Spleen (tissue), 11 donors: ENCODE data around the gene IPO4. TPM values are rescaled to one million over a fixed set of nuclear protein-coding genes. Genes with fewer than 3 reads are reported as not detected.

ENCODE experiments used
- DNase-seq: peaks from one replicate; pipeline ENCODE4 v3.0.0-alpha.2; 2020
- H3K27ac ChIP-seq, 8 donors: fragments of 200-600 bp; sonication (generic) in 7 of 8; 1 replicate in 4 of 8; 2 replicates in 4 of 8; pipeline versions ENCODE4 v1.5.0 to v1.8.0; 2016 to 2021; ENCODE audit warnings: inconsistent platforms in 4 of 8, mild to moderate bottlenecking in 4 of 8, moderate library complexity in 1 of 8
- H3K27me3 ChIP-seq, 7 donors: fragments of 200-600 bp; sonication (generic) in 6 of 7; replicated peaks in 1 of 7; 1 replicate in 4 of 7; 2 replicates in 3 of 7; pipeline versions ENCODE4 v1.5.0 to v1.8.0; 2016 to 2021; ENCODE audit warnings: inconsistent platforms in 3 of 7, mild to moderate bottlenecking in 1 of 7
- H3K36me3 ChIP-seq, 6 donors: fragments of 200-600 bp; sonication (generic) in 5 of 6; 1 replicate in 4 of 6; 2 replicates in 2 of 6; pipeline versions ENCODE4 v1.5.0 to v1.8.0; 2016 to 2021; ENCODE audit warnings: inconsistent platforms in 2 of 6
- H3K4me1 ChIP-seq, 6 donors: fragments of 200-600 bp; sonication (generic) in 5 of 6; 1 replicate in 3 of 6; 2 replicates in 3 of 6; pipeline versions ENCODE4 v1.5.0 to v1.8.0; 2016 to 2021; ENCODE audit warnings: inconsistent platforms in 3 of 6
- H3K4me3 ChIP-seq, 8 donors: fragments of 200-600 bp; sonication (generic) in 7 of 8; 1 replicate in 4 of 8; 2 replicates in 4 of 8; pipeline versions ENCODE4 v1.5.0 to v1.8.0; 2016 to 2021; ENCODE audit warnings: inconsistent platforms in 4 of 8, mild to moderate bottlenecking in 4 of 8, moderate library complexity in 2 of 8
- H3K9me3 ChIP-seq, 8 donors: fragments of 200-600 bp; sonication (generic) in 7 of 8; 1 replicate in 4 of 8; 2 replicates in 4 of 8; pipeline versions ENCODE4 v1.5.0 to v1.8.0; 2016 to 2021; ENCODE audit warnings: inconsistent platforms in 4 of 8
- CTCF ChIP-seq, 11 experiments: fragments of 200-600 bp in 7 of 11; fragments of 450-650 bp in 4 of 11; sonication (generic) in 4 of 11; IDR thresholded peaks in 8 of 11; conservative IDR thresholded peaks in 3 of 11; 1 replicate in 7 of 11; 2 replicates in 4 of 11; pipeline versions ENCODE4 v1.4.0 to v1.8.0; 2016 to 2021; ENCODE audit warnings: antibody characterized with exemption in 11 of 11, inconsistent platforms in 4 of 11, mild to moderate bottlenecking in 1 of 11
- POLR2A ChIP-seq, 3 donors: fragments of 450-650 bp; IDR thresholded peaks; one replicate each; pipeline ENCODE4 v1.5.1; 2017; ENCODE audit warnings: antibody characterized with exemption in 3 of 3, mild to moderate bottlenecking in 1 of 3
- POLR2AphosphoS5 ChIP-seq, 3 donors: sonication (generic); formaldehyde crosslinking; IDR thresholded peaks; one replicate each; pipeline ENCODE4 v1.5.1; 2017; ENCODE audit warnings: antibody characterized with exemption in 3 of 3
- WGBS, 5 donors: extraction: QIAGEN DNeasy Blood & Tissue Kit in 3 of 5; methylation state at CpG; one replicate each; pipeline versions ENCODE4 v1.1.5 to v1.1.7; 2013 to 2018; 5-methylcytosine and 5-hydroxymethylcytosine counted together
- intact Hi-C: fragments of 100-400 bp; cut with DNase I; formaldehyde crosslinking; loops from one replicate; pipeline ENCODE4 v1.15.0; 2023; ENCODE audit warnings: low total_unique reads
- microRNA-seq, 3 donors: library from miRNA; unstranded; fragments of <30 nt; microRNA quantifications; one replicate each; pipeline versions ENCODE4 to v1.1.0, GENCODE V29; 2019 to 2020
- polyA plus RNA-seq, 3 donors: library from polyadenylated mRNA; stranded (reverse); fragments of 200-250 nt; gene quantifications; one replicate each; pipeline ENCODE4 v1.2.1, GENCODE V29; 2013
- small RNA-seq, 4 donors: library from RNA; depleted of rRNA; stranded (forward); fragments of <200 nt; gene quantifications; one replicate each; pipeline ENCODE3, GENCODE V24; 2016
- total RNA-seq, 7 donors: library from RNA; depleted of rRNA in 3 of 7; stranded (reverse); fragments of >200 nt in 3 of 7; fragmentation: NEBNext Ultra II Directional in 4 of 7; extraction: Animal tissue kit (Norgen Biotek cat#: 25700) in 4 of 7; gene quantifications; one replicate each; pipeline versions ENCODE4 v1.1.0 to v1.2.1, GENCODE V29; 2016 to 2021
- donor health status: healthy with polysubstance abuse.
- donor health status: DM: no; HTN: no; CAD: no; lungs with moderate emphysema.
- donor health status: DM: no; HTN: no; CAD: no.
- donor health status: Bipolar disorder and iron deficiency.
- donor health status: healthy.
- donor health status: DM: no; HTN: no; CAD: no.
- donor health status: DM: yes; HTN: yes; CAD: no.

Gene IPO4
- total and polyA plus RNA-seq, 10 donors, result 10.0 to 49.7 (median 21.5) TPM

DNA sequence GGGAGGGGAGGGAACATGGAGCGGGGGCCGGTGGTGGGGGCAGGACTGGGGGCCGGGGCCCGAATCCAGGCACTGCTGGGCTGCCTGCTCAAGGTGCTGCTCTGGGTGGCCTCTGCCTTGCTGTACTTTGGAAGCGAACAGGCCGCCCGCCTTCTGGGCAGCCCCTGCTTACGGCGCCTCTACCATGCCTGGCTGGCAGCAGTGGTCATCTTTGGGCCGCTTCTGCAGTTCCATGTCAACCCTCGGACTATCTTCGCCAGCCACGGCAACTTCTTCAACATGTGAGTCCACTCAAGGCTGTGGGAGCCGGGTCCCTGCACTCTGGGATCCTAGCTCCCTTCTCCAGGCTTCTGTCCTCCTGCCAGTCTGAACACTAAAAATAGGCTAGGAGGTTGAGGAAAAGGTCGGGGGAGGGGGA is 57.1 kb downstream of the IPO4 start:
- no peak for DNase-seq
- Histone ChIP-seq H3K9me3 (no peaks in the 10 kb centered on the region), H3K4me1 (peaks cover 11 to 74% (median 42%) of the 10 kb centered on the region in 6 donors), H3K27me3 (no peaks in the 10 kb centered on the region), H3K27ac (peak overlapping the region; percentile 60 to 92 (median 80)), H3K4me3 (peak overlapping the region in 2 of 8 donors; percentile 0 to 34), H3K36me3 (peaks cover 0 to 5% (median 0%) of the 10 kb centered on the region in 6 donors)
- intact Hi-C loops, result no loop called here
- 56 to 88% (median 78%) methylated on average over 8 to 15 of the region's 15 CpGs for WGBS, 5 donors
- no peak for TF ChIP-seq CTCF (IDR thresholded peaks at IDR 0.05 in 8 of 11, conservative IDR thresholded peaks at IDR 0.05 in 3 of 11)
- TF ChIP-seq POLR2A (IDR thresholded peaks at IDR 0.05), result no peak
- no peak for TF ChIP-seq POLR2AphosphoS5 (IDR thresholded peaks at IDR 0.05)

- peaks cover 11 to 71% (median 40%) of the 10 kb centered on the region in 6 donors for H3K4me1 ChIP-seq
- H3K9me3 ChIP-seq, result no peaks in the 10 kb centered on the region
- peak overlapping the region; percentile 60 to 92 (median 80) for H3K27ac ChIP-seq
- peak overlapping the region in 2 of 8 donors; percentile 0 to 34 for H3K4me3 ChIP-seq
- H3K36me3 ChIP-seq, result peaks cover 0 to 5% (median 0%) of the 10 kb centered on the region in 6 donors
- peak; percentile 82 for DNase-seq
- intact Hi-C loops, result no loop called here
- peak; percentile 15 to 72 (median 67) for TF ChIP-seq POLR2AphosphoS5 (IDR thresholded peaks at IDR 0.05)
- no peak for TF ChIP-seq POLR2A (IDR thresholded peaks at IDR 0.05)
- no peak for TF ChIP-seq CTCF (IDR thresholded peaks at IDR 0.05 in 8 of 11, conservative IDR thresholded peaks at IDR 0.05 in 3 of 11)
- H3K27me3 ChIP-seq, result no peaks in the 10 kb centered on the region
- WGBS, 5 donors, result 57 to 64% (median 59%) methylated on average over 5 to 7 of the region's 7 CpGs
Observed at GRCh38 chr14:24130717-24131548, 57.7 kb downstream of the IPO4 start.

DNA sequence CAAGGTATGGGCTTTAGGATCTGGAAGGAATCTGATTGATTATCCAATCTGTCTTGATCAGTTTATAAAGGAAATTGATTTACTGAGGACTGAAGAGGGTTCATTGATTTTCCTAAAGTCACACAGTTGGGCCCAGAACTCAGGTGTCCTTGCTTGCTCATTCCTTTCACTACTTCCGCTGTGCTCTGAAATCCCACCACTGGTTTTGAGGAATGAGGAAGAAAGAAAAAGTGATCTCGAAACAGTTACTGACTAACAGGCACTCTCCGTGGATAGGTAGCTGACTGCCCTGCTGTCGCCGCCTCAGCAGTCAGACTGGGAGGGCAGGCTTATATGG is 58.3 kb downstream of the IPO4 start, which contains the start of gene FITM1:
FITM1 (plus strand) TSS at position 280 of the 337 bp plus-strand sequence. CDS start 905 bp downstream, outside the sequence.
- Histone ChIP-seq H3K4me3 (peak within 1 kb of the TSS in 2 of 8 donors; percentile 0 to 34), H3K27ac (peak within 1 kb of the TSS; percentile 60 to 92 (median 80)), H3K4me1 (peaks cover 8 to 65% (median 37%) of the 10 kb centered on the region in 6 donors), H3K9me3 (no peaks in the 10 kb centered on the region), H3K36me3 (peaks cover 0 to 5% (median 0%) of the 10 kb centered on the region in 6 donors), H3K27me3 (no peaks in the 10 kb centered on the region)
- TF ChIP-seq POLR2AphosphoS5 (IDR thresholded peaks at IDR 0.05) (no peak), CTCF (IDR thresholded peaks at IDR 0.05 in 8 of 11, conservative IDR thresholded peaks at IDR 0.05 in 3 of 11) (no peak), POLR2A (IDR thresholded peaks at IDR 0.05) (no peak)
- no peak for DNase-seq
- intact Hi-C loops, result no loop called here
- 75 to 87% (median 78%) methylated on average over 5 of the region's 5 CpGs for WGBS, 5 donors

Small RNA genes lying within 50 kb of the gene (microRNA-seq; reads per million reads assigned to microRNA genes)
- gene MIR7703, result 0 reads per million in 3 donors

Small RNA genes lying within 50 kb of the gene (small RNA-seq; reads per million reads assigned to genes)
- gene AL136295.4 (0 reads per million in 4 donors), gene CHMP4A (0 reads per million in 4 donors), gene IPO4 (0 reads per million in 4 donors), gene IRF9 (0 to 0.21 (median 0) reads per million in 4 donors), gene MDP1 (0 reads per million in 4 donors), gene RNA5SP383 (0.08 to 0.23 (median 0.14) reads per million in 4 donors)

Other genes starting within 250 kb of the IPO4 start
Only the 30 nearest of the 34 such genes appear.
- gene DHRS4L2, start 199.9 kb downstream of the IPO4 start, total RNA-seq, result 10 to 100 TPM in 6 of 7 donors, 1 to 10 TPM in 1; 9.2 to 32.5 (median 19.9) TPM
- 10 to 100 TPM; 31.3 to 54.4 (median 42.7) TPM for gene DHRS4L2, start 199.9 kb downstream of the IPO4 start, polyA plus RNA-seq
- gene CARMIL3, start 136.8 kb downstream of the IPO4 start, total RNA-seq, result 1 to 10 TPM in 6 of 7 donors, under 1 TPM in 1; 0.44 to 3.2 (median 1.5) TPM
- gene CARMIL3, start 136.8 kb downstream of the IPO4 start, polyA plus RNA-seq, result 1 to 10 TPM in 2 of 3 donors, under 1 TPM in 1; 0.39 to 1.8 (median 1.0) TPM
- under 1 TPM in 1 of 7 donors, not detected in 6; 0.13 TPM for gene CPNE6, start 117.3 kb downstream of the IPO4 start, total RNA-seq
- under 1 TPM in 1 of 3 donors, not detected in 2; 0.03 TPM for gene CPNE6, start 117.3 kb downstream of the IPO4 start, polyA plus RNA-seq
- gene PCK2, start 94.5 kb downstream of the IPO4 start, total RNA-seq, result 10 to 100 TPM; 31.4 to 52.3 (median 34.9) TPM
- 10 to 100 TPM; 25.3 to 35.7 (median 27.9) TPM for gene PCK2, start 94.5 kb downstream of the IPO4 start, polyA plus RNA-seq
- 100 to 1,000 TPM in 2 of 7 donors, 10 to 100 TPM in 5; 73.8 to 110 (median 80.9) TPM for gene DCAF11, start 74.0 kb downstream of the IPO4 start, total RNA-seq
- 10 to 100 TPM; 28.7 to 42.5 (median 32.4) TPM for gene DCAF11, start 74.0 kb downstream of the IPO4 start, polyA plus RNA-seq
- 1 to 10 TPM; 2.0 to 7.8 (median 4.2) TPM for gene NRL, start 73.9 kb downstream of the IPO4 start, total RNA-seq
- gene NRL, start 73.9 kb downstream of the IPO4 start, polyA plus RNA-seq, result 1 to 10 TPM; 2.7 to 4.7 (median 3.7) TPM
- gene FITM1, start 58.2 kb downstream of the IPO4 start, total RNA-seq, result 10 to 100 TPM in 2 of 7 donors, 1 to 10 TPM in 5; 3.7 to 12.9 (median 9.0) TPM
- 1 to 10 TPM; 4.6 to 9.6 (median 8.3) TPM for gene FITM1, start 58.2 kb downstream of the IPO4 start, polyA plus RNA-seq
- gene PSME1, start 52.6 kb downstream of the IPO4 start, total RNA-seq, result 100 to 1,000 TPM; 157 to 303 (median 247) TPM
- gene PSME1, start 52.6 kb downstream of the IPO4 start, polyA plus RNA-seq, result 100 to 1,000 TPM; 349 to 441 (median 364) TPM
- gene EMC9, start 47.2 kb downstream of the IPO4 start, total RNA-seq, result 10 to 100 TPM; 17.7 to 27.3 (median 19.9) TPM
- gene EMC9, start 47.2 kb downstream of the IPO4 start, polyA plus RNA-seq, result 10 to 100 TPM; 25.4 to 50.6 (median 48.5) TPM
- 100 to 1,000 TPM in 5 of 7 donors, 10 to 100 TPM in 2; 80.0 to 295 (median 189) TPM for gene PSME2, start 42.2 kb downstream of the IPO4 start, total RNA-seq
- 100 to 1,000 TPM; 337 to 509 (median 433) TPM for gene PSME2, start 42.2 kb downstream of the IPO4 start, polyA plus RNA-seq
- gene RNF31, start 41.3 kb downstream of the IPO4 start, total RNA-seq, result 100 to 1,000 TPM in 3 of 7 donors, 10 to 100 TPM in 4; 61.9 to 113 (median 96.9) TPM
- 100 to 1,000 TPM in 2 of 3 donors, 10 to 100 TPM in 1; 56.5 to 148 (median 122) TPM for gene RNF31, start 41.3 kb downstream of the IPO4 start, polyA plus RNA-seq
- 100 to 1,000 TPM; 122 to 265 (median 218) TPM for gene IRF9, start 27.6 kb downstream of the IPO4 start, total RNA-seq
- gene IRF9, start 27.6 kb downstream of the IPO4 start, polyA plus RNA-seq, result 100 to 1,000 TPM in 2 of 3 donors, 10 to 100 TPM in 1; 85.8 to 166 (median 118) TPM
- gene REC8, start 16.7 kb downstream of the IPO4 start, total RNA-seq, result 10 to 100 TPM; 23.5 to 51.6 (median 38.0) TPM
- 10 to 100 TPM; 23.6 to 48.0 (median 43.1) TPM for gene REC8, start 16.7 kb downstream of the IPO4 start, polyA plus RNA-seq
- 10 to 100 TPM; 30.4 to 53.6 (median 37.3) TPM for gene TM9SF1, start 6.6 kb upstream of the IPO4 start, total RNA-seq
- 10 to 100 TPM in 1 of 3 donors, 1 to 10 TPM in 2; 4.7 to 12.7 (median 7.9) TPM for gene TM9SF1, start 6.6 kb upstream of the IPO4 start, polyA plus RNA-seq
- 1 to 10 TPM in 1 of 7 donors, under 1 TPM in 4, not detected in 2; 0.44 to 1.4 (median 0.61) TPM for gene TSSK4, start 16.9 kb upstream of the IPO4 start, total RNA-seq
- not detected for gene TSSK4, start 16.9 kb upstream of the IPO4 start, polyA plus RNA-seq
- gene CHMP4A, start 24.7 kb upstream of the IPO4 start, total RNA-seq, result 10 to 100 TPM; 53.3 to 71.7 (median 61.9) TPM
- gene CHMP4A, start 24.7 kb upstream of the IPO4 start, polyA plus RNA-seq, result 100 to 1,000 TPM; 106 to 149 (median 132) TPM
- 10 to 100 TPM; 11.0 to 25.5 (median 17.6) TPM for gene MDP1, start 27.2 kb upstream of the IPO4 start, total RNA-seq
- gene MDP1, start 27.2 kb upstream of the IPO4 start, polyA plus RNA-seq, result 10 to 100 TPM; 30.2 to 39.6 (median 33.6) TPM
- gene NEDD8, start 43.6 kb upstream of the IPO4 start, total RNA-seq, result 100 to 1,000 TPM in 6 of 7 donors, 10 to 100 TPM in 1; 98.6 to 137 (median 122) TPM
- gene NEDD8, start 43.6 kb upstream of the IPO4 start, polyA plus RNA-seq, result 100 to 1,000 TPM; 164 to 237 (median 228) TPM
- gene GMPR2, start 44.1 kb upstream of the IPO4 start, total RNA-seq, result 10 to 100 TPM; 57.0 to 85.6 (median 82.6) TPM
- 10 to 100 TPM; 42.2 to 57.9 (median 50.3) TPM for gene GMPR2, start 44.1 kb upstream of the IPO4 start, polyA plus RNA-seq
- 100 to 1,000 TPM in 3 of 7 donors, 10 to 100 TPM in 4; 61.8 to 121 (median 99.5) TPM for gene TINF2, start 53.8 kb upstream of the IPO4 start, total RNA-seq
- gene TINF2, start 53.8 kb upstream of the IPO4 start, polyA plus RNA-seq, result 10 to 100 TPM; 55.7 to 60.8 (median 57.4) TPM
- gene TGM1, start 74.4 kb upstream of the IPO4 start, total RNA-seq, result 1 to 10 TPM; 1.4 to 4.8 (median 2.8) TPM
- 1 to 10 TPM; 1.7 to 3.5 (median 2.3) TPM for gene TGM1, start 74.4 kb upstream of the IPO4 start, polyA plus RNA-seq
- gene RABGGTA, start 82.8 kb upstream of the IPO4 start, total RNA-seq, result 10 to 100 TPM; 41.7 to 63.0 (median 48.6) TPM
- 10 to 100 TPM; 22.5 to 46.7 (median 41.4) TPM for gene RABGGTA, start 82.8 kb upstream of the IPO4 start, polyA plus RNA-seq
- 10 to 100 TPM; 29.9 to 56.1 (median 34.0) TPM for gene DHRS1, start 111.0 kb upstream of the IPO4 start, total RNA-seq
- 10 to 100 TPM; 22.0 to 38.2 (median 30.3) TPM for gene DHRS1, start 111.0 kb upstream of the IPO4 start, polyA plus RNA-seq
- 10 to 100 TPM; 16.8 to 26.9 (median 22.9) TPM for gene NOP9, start 111.0 kb upstream of the IPO4 start, total RNA-seq
- gene NOP9, start 111.0 kb upstream of the IPO4 start, polyA plus RNA-seq, result 10 to 100 TPM in 1 of 3 donors, 1 to 10 TPM in 2; 4.5 to 12.1 (median 5.2) TPM
- 100 to 1,000 TPM in 2 of 7 donors, 10 to 100 TPM in 5; 54.0 to 145 (median 88.8) TPM for gene CIDEB, start 119.2 kb upstream of the IPO4 start, total RNA-seq
- 10 to 100 TPM; 31.0 to 33.6 (median 31.4) TPM for gene CIDEB, start 119.2 kb upstream of the IPO4 start, polyA plus RNA-seq
- gene LTB4R2, start 121.3 kb upstream of the IPO4 start, total RNA-seq, result 10 to 100 TPM in 6 of 7 donors, 1 to 10 TPM in 1; 9.2 to 32.3 (median 18.1) TPM
- gene LTB4R2, start 121.3 kb upstream of the IPO4 start, polyA plus RNA-seq, result 1 to 10 TPM in 2 of 3 donors, under 1 TPM in 1; 0.83 to 4.0 (median 1.3) TPM
- gene LTB4R, start 122.7 kb upstream of the IPO4 start, total RNA-seq, result 10 to 100 TPM; 20.9 to 50.4 (median 35.8) TPM
- 10 to 100 TPM; 13.9 to 28.6 (median 28.6) TPM for gene LTB4R, start 122.7 kb upstream of the IPO4 start, polyA plus RNA-seq
- 100 to 1,000 TPM in 1 of 7 donors, 10 to 100 TPM in 6; 34.4 to 114 (median 68.7) TPM for gene ADCY4, start 146.3 kb upstream of the IPO4 start, total RNA-seq
- 10 to 100 TPM; 13.0 to 53.5 (median 34.0) TPM for gene ADCY4, start 146.3 kb upstream of the IPO4 start, polyA plus RNA-seq
- 10 to 100 TPM; 24.8 to 42.4 (median 32.6) TPM for gene RIPK3, start 151.2 kb upstream of the IPO4 start, total RNA-seq
- 10 to 100 TPM; 14.0 to 18.4 (median 14.7) TPM for gene RIPK3, start 151.2 kb upstream of the IPO4 start, polyA plus RNA-seq
- 10 to 100 TPM; 10.7 to 29.2 (median 20.2) TPM for gene NFATC4, start 179.4 kb upstream of the IPO4 start, total RNA-seq
- gene NFATC4, start 179.4 kb upstream of the IPO4 start, polyA plus RNA-seq, result 100 to 1,000 TPM in 1 of 3 donors, 10 to 100 TPM in 2; 51.1 to 145 (median 99.9) TPM